ENCODE measurements around the gene GAK. TPM values are rescaled to one million over a fixed set of nuclear protein-coding genes. Genes with fewer than 3 reads are reported as not detected.

Gene GAK
- total RNA-seq, 1 experiment from 2014 or later, result 86.6 TPM

DNA sequence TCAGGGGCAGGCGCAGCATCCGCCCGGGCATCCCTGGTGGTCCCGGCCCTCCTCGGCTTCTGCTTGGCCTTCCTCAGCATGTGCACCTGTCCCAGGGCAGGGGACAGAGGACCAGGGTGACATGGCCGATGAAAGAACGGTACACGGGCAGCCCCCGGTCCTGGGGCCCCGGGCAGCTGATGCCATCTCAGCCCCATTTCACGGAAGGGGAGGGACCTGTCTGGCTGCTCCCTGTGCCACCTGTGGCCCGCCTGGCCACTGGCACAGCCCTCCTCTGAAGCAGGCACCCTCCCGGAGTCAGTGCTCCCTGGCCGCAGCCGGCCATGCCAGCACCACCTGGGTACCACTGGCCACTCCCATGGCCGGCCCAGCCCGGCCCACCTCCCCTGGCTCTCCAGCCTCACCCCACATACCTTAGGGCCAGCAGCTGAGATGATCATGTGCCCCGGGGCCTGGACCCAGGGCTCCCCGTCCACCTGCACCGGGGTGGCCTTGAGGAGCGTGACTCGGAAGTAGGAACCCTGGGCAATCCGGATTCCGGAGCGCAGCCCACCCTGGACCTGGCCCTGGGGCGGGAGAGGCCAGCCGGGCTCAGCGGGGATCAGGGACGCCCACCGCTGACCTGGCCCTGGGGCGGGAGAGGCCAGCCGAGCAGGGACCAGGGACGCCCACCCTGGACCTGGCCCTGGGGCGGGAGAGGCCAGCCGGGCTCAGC is 28.7 kb upstream of the GAK start:
- ATAC-seq, result no peak

DNA sequence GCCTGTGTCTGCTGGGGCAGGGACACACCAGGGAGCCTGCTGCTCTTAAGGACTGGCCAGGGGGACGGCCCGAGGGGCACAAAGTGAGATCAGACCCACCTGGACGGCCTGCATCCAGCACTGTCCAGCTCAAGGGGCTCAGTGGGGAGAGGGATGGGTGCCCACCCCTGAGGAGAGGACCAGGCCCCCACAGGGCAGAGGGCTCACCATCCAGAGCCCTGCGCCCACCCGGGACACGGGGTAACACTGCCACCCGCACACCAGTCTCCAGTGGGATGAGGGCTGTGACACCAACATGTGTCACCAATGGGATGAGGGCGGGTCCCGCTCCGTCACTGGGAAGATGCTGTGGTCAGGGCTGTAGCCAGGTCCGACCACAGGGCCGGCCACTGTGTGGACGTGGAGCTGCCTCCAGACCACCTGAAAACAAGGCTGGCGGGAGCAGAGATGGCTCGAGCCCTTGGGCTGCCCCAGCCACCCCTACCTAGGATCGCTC is 28.1 kb upstream of the GAK start:
- POLR2A ChIA-PET, result no interaction called here

More for the DNA sequence above, 28.7 kb upstream of the GAK start:
- DNase-seq (ENCODE audit: low read depth, low spot score), result no peak
- no peak overlapping the region for H3K4me3 ChIP-seq (ENCODE audit: low read depth in 2 of 2, low read length in 2 of 2)
- no peaks in the 10 kb centered on the region for H3K36me3 ChIP-seq (ENCODE audit: control insufficient read depth, insufficient read depth, low read length)
- no peak overlapping the region for H3K27ac ChIP-seq (ENCODE audit: low read length)
- no peaks in the 10 kb centered on the region for H3K4me1 ChIP-seq (ENCODE audit: control insufficient read depth, insufficient read depth, low read length)
- in situ Hi-C loops (cut with HindIII; ENCODE audit: low pct_unique_long_range_greater_than_20kb, low sequenced_read_pairs) (no loop called here), intact Hi-C loops (cut with micrococcal nuclease; ENCODE audit: unreplicated experiment) (no loop called here)
- ChIA-PET POLR2A (no interaction called here), CTCF (no interaction called here)
- no TSS peak for BruUV-seq (replicated peaks)
- H3K9me3 ChIP-seq (ENCODE audit: control insufficient read depth, insufficient read depth, low read depth, low read length), result no peaks in the 10 kb centered on the region
- TF ChIP-seq, protein P1, sequence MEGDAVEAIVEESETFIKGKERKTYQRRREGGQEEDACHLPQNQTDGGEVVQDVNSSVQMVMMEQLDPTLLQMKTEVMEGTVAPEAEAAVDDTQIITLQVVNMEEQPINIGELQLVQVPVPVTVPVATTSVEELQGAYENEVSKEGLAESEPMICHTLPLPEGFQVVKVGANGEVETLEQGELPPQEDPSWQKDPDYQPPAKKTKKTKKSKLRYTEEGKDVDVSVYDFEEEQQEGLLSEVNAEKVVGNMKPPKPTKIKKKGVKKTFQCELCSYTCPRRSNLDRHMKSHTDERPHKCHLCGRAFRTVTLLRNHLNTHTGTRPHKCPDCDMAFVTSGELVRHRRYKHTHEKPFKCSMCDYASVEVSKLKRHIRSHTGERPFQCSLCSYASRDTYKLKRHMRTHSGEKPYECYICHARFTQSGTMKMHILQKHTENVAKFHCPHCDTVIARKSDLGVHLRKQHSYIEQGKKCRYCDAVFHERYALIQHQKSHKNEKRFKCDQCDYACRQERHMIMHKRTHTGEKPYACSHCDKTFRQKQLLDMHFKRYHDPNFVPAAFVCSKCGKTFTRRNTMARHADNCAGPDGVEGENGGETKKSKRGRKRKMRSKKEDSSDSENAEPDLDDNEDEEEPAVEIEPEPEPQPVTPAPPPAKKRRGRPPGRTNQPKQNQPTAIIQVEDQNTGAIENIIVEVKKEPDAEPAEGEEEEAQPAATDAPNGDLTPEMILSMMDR (IDR thresholded peaks at IDR 0.05), result no peak
- TF ChIP-seq REST (IDR thresholded peaks at IDR 0.05; ENCODE audit: insufficient read depth in 1 of 2, low read depth in 2 of 2, low read length in 1 of 2) (no peak), SIN3A (IDR thresholded peaks at IDR 0.05; ENCODE audit: borderline replicate concordance, insufficient read depth, low read depth, low read length) (no peak), TCF7L2 (IDR thresholded peaks at IDR 0.05; ENCODE audit: low read depth, low read length) (no peak), POLR2AphosphoS5 (IDR thresholded peaks at IDR 0.05; ENCODE audit: low read depth, low read length) (no peak)
- no peaks in the 10 kb centered on the region for H3K27me3 ChIP-seq (ENCODE audit: control insufficient read depth, insufficient read depth, low read length)

More for the DNA sequence above, 28.1 kb upstream of the GAK start:
- no peak overlapping the region for H3K4me3 ChIP-seq (ENCODE audit: low read depth in 2 of 2, low read length in 2 of 2)
- peak; percentile 12; the same call in 1 of the 2 replicates for ATAC-seq
- in situ Hi-C loops (cut with HindIII; ENCODE audit: low pct_unique_long_range_greater_than_20kb, low sequenced_read_pairs) (no loop called here), intact Hi-C loops (cut with micrococcal nuclease; ENCODE audit: unreplicated experiment) (no loop called here)
- H3K4me1 ChIP-seq (ENCODE audit: control insufficient read depth, insufficient read depth, low read length), result no peaks in the 10 kb centered on the region
- TF ChIP-seq, protein P1 (IDR thresholded peaks at IDR 0.05), result no peak
- TF ChIP-seq REST (IDR thresholded peaks at IDR 0.05; ENCODE audit: insufficient read depth in 1 of 2, low read depth in 2 of 2, low read length in 1 of 2) (no peak), POLR2AphosphoS5 (IDR thresholded peaks at IDR 0.05; ENCODE audit: low read depth, low read length) (no peak), TCF7L2 (IDR thresholded peaks at IDR 0.05; ENCODE audit: low read depth, low read length) (no peak), SIN3A (IDR thresholded peaks at IDR 0.05; ENCODE audit: borderline replicate concordance, insufficient read depth, low read depth, low read length) (no peak)
- DNase-seq (ENCODE audit: low read depth, low spot score), result no peak
- no peak overlapping the region for H3K27ac ChIP-seq (ENCODE audit: low read length)
- no peaks in the 10 kb centered on the region for H3K36me3 ChIP-seq (ENCODE audit: control insufficient read depth, insufficient read depth, low read length)
- CTCF ChIA-PET, result interaction anchor here (0.6 kb wide), 1 partner anchor 36 kb away, joined by 3 read pairs; no protein-coding TSS in a partner anchor
- H3K27me3 ChIP-seq (ENCODE audit: control insufficient read depth, insufficient read depth, low read length), result no peaks in the 10 kb centered on the region
- no TSS peak for BruUV-seq (replicated peaks)
- no peaks in the 10 kb centered on the region for H3K9me3 ChIP-seq (ENCODE audit: control insufficient read depth, insufficient read depth, low read depth, low read length)

Measured in Panc1 (cell line).